HepG2 (cell line): Measurements from ENCODE around the gene KLRG1. TPM values are rescaled to one million over a fixed set of nuclear protein-coding genes. Genes with fewer than 3 reads are reported as not detected.

Experiments
- CAMTA2 ChIP-seq: sonication (generic); formaldehyde crosslinking; IDR thresholded peaks from 2 replicates; pipeline ENCODE4 v1.4.0; 2020; ENCODE audit warnings: mild to moderate bottlenecking, missing genetic modification reagents, borderline replicate concordance
- FLYWCH1 ChIP-seq: sonication (generic); formaldehyde crosslinking; IDR thresholded peaks from 2 replicates; pipeline ENCODE4 v1.8.1; 2023; ENCODE audit warnings: mild to moderate bottlenecking, missing genetic modification reagents
- HNF4G ChIP-seq, 2 experiments: sonication (generic) in 1 of 2; formaldehyde crosslinking in 1 of 2; IDR thresholded peaks; 2 replicates each; pipeline versions ENCODE4 v1.4.0 to v1.6.1; 2011 to 2020; ENCODE audit warnings: borderline replicate concordance in 2 of 2, low read depth in 2 of 2, mild to moderate bottlenecking in 2 of 2, low read length in 1 of 2, missing genetic modification reagents in 1 of 2, moderate library complexity in 1 of 2
- LBX2 ChIP-seq: sonication (generic); formaldehyde crosslinking; IDR thresholded peaks from 2 replicates; pipeline ENCODE4 v1.5.0; 2020; ENCODE audit warnings: missing genetic modification reagents, mild to moderate bottlenecking, borderline replicate concordance
- MATR3 ChIP-seq: sonication (generic); formaldehyde crosslinking; IDR thresholded peaks from 2 replicates; pipeline ENCODE4 v1.4.0; 2020; ENCODE audit warnings: missing genetic modification reagents
- NFIB ChIP-seq: sonication (generic); formaldehyde crosslinking; IDR thresholded peaks from 2 replicates; pipeline ENCODE4 v1.9.0; 2021; ENCODE audit warnings: missing genetic modification reagents, mild to moderate bottlenecking, borderline replicate concordance
- NFYB ChIP-seq: sonication (generic); formaldehyde crosslinking; IDR thresholded peaks from 2 replicates; pipeline ENCODE4 v1.4.0; 2020; ENCODE audit warnings: missing genetic modification reagents
- POLR2G ChIP-seq: fragments of 200-400 bp; formaldehyde crosslinking; IDR thresholded peaks from 2 replicates; pipeline ENCODE4 v1.6.1; 2018; ENCODE audit warnings: mild to moderate bottlenecking, low read depth, low read length, moderate library complexity
- RBM22 ChIP-seq: fragments of 200-400 bp; formaldehyde crosslinking; optimal IDR thresholded peaks from 2 replicates; pipeline ENCODE3; 2017; ENCODE audit warnings: mild to moderate bottlenecking, low read length, moderate library complexity
- RFX1 ChIP-seq: fragments of 450-650 bp; IDR thresholded peaks from 2 replicates; pipeline ENCODE4 v1.6.1; 2017
- RFXAP ChIP-seq: sonication (generic); formaldehyde crosslinking; IDR thresholded peaks from 2 replicates; pipeline ENCODE4 v1.4.0; 2020; ENCODE audit warnings: missing genetic modification reagents, borderline replicate concordance
- SMAD9 ChIP-seq: sonication (generic); formaldehyde crosslinking; IDR thresholded peaks from 2 replicates; pipeline ENCODE4 v1.5.1; 2020; ENCODE audit warnings: mild to moderate bottlenecking, missing genetic modification reagents
- SMARCC2 ChIP-seq: fragments of 450-650 bp; IDR thresholded peaks from 2 replicates; pipeline ENCODE4 v1.6.1; 2017; ENCODE audit warnings: antibody characterized with exemption, mild to moderate bottlenecking
- SMC3 ChIP-seq: IDR thresholded peaks from 2 replicates; pipeline ENCODE4 v1.6.1; 2011; ENCODE audit warnings: low read length, improper control_type of control experiment
- SOX6 ChIP-seq, 2 experiments: fragments of 450-650 bp in 1 of 2; sonication (generic) in 1 of 2; formaldehyde crosslinking in 1 of 2; IDR thresholded peaks; 2 replicates each; pipeline versions ENCODE4 v1.4.0 to v1.6.1; 2017 to 2020; ENCODE audit warnings: antibody characterized with exemption in 1 of 2, mild to moderate bottlenecking in 1 of 2, missing genetic modification reagents in 1 of 2
- U2AF1 ChIP-seq: fragments of 200-400 bp; formaldehyde crosslinking; optimal IDR thresholded peaks from 2 replicates; pipeline ENCODE3; 2017; ENCODE audit warnings: mild to moderate bottlenecking, low read depth, low read length
- ZC3H4 ChIP-seq: sonication (generic); formaldehyde crosslinking; IDR thresholded peaks from 2 replicates; pipeline ENCODE4 v1.4.0; 2020; ENCODE audit warnings: missing genetic modification reagents, borderline replicate concordance
- ZNF446 ChIP-seq: sonication (generic); formaldehyde crosslinking; IDR thresholded peaks from 2 replicates; pipeline ENCODE4 v1.5.0; 2020; ENCODE audit warnings: mild to moderate bottlenecking, missing genetic modification reagents
- ZNF576 ChIP-seq: sonication (generic); formaldehyde crosslinking; IDR thresholded peaks from 2 replicates; pipeline ENCODE4 v1.4.0; 2020; ENCODE audit warnings: mild to moderate bottlenecking, missing genetic modification reagents
- ZNF614 ChIP-seq: IDR thresholded peaks from 2 replicates; pipeline ENCODE4 v1.6.1; 2018; ENCODE audit warnings: missing biosample characterization, missing genetic modification reagents, inconsistent platforms, borderline replicate concordance
- ZNF704 ChIP-seq: sonication (generic); formaldehyde crosslinking; IDR thresholded peaks from 2 replicates; pipeline ENCODE4 v1.8.1; 2023; ENCODE audit warnings: mild to moderate bottlenecking, inconsistent platforms, moderate library complexity, missing genetic modification reagents, borderline replicate concordance
- polyA plus RNA-seq, 8 experiments: library from polyadenylated mRNA; depleted of rRNA in 3 of 8; stranded (reverse) in 7 of 8; unstranded in 1 of 8; fragments of >200 nt; fragmentation: Illumina TruSeq in 4 of 8; extraction: Trizol in 4 of 8; gene quantifications; 2 replicates each; pipeline versions ENCODE4 v1.2.1 to v1.2.3, GENCODE V29; 2011 to 2016; ENCODE audit warnings: low read depth in 4 of 8, missing spikeins in 1 of 8, mixed read lengths in 1 of 8; ENCODE audit not compliant: insufficient read depth in 1 of 8
- total RNA-seq, 5 experiments: library from RNA; depleted of rRNA; stranded (reverse); fragments of >200 nt; fragmentation: Illumina TruSeq; extraction: Trizol; gene quantifications; 2 replicates each; pipeline ENCODE4 v1.2.3, GENCODE V29; 2016; ENCODE audit warnings: low read depth in 1 of 5
- TF ChIP-seq, protein P1 (sequence below): sonication (generic); formaldehyde crosslinking; IDR thresholded peaks from 2 replicates; pipeline ENCODE4 v1.9.0; 2022; ENCODE audit warnings: missing genetic modification reagents, mild to moderate bottlenecking, borderline replicate concordance
- TF ChIP-seq, protein P2 (sequence below): sonication (generic); formaldehyde crosslinking; IDR thresholded peaks from 2 replicates; pipeline ENCODE4 v1.9.0; 2021; ENCODE audit warnings: missing genetic modification reagents, borderline replicate concordance

KLRG1 gene
- total and polyA plus RNA-seq, 2 of the 13 experiments (the other 11 are each of a cell fraction or from before 2014, with no cell fraction given), result 1.2 to 1.7 TPM

DNA sequence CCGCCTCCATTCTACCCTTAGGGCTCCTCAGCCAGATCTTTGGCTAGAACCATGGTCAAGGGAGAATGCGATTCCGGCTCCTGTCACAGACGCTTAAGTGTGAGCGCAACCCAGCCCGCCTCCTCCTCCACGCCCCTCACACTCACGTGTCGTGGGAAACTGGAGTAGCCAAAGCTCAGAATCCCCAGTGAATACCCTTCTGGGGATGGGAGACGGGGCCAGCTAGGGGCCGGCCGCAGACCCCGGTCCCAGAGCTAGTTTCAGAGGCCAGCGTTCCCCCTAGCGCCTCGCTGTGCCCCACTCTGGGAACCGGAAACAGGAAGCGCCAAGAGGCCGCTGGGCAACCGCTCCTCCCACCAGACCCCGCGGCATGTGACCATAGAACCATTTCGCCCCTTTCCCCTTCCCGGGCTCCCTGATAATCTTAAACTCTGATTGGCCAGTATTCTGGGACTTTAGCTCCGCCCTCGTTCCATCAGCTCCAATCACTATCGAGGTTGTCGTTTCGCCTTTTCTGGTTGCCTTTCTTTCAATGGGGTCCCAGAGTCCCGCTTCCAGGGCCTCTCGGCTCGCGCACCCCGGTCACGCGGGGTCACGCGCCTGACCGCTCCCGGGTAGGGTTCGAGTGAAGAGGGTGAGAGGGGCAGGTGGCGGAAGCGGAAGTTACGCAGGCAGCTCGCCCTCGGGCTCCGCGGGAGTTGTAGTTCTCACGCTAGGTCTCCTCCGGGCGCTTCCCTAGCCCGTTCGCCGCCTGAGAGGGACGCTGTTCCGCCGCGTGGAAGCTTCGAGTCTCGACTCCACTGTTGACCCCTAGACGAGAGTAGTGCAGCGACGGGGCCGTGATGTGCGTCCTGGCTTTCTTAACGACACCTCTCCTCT is 39.8 kb upstream of the KLRG1 start, which contains the start of gene M6PR (continued):
- TF ChIP-seq ZNF576 (CRISPR knock-in tag) (no peak), RFXAP (peak; percentile 95; the same call in 1 of the 2 replicates), U2AF1 (peak; percentile 58), ZC3H4 (CRISPR knock-in tag) (no peak), ZNF446 (CRISPR knock-in tag) (no peak), CAMTA2 (CRISPR knock-in tag) (0 out of 2 replicates have a peak, but pooled peaks have one; percentile 24), ZNF704 (CRISPR knock-in tag) (peak; percentile 61; the same call in 1 of the 2 replicates), SMC3 (peak; percentile 25; the same call in 1 of the 2 replicates), RFX1 (no peak), FLYWCH1 (CRISPR knock-in tag) (no peak), ZNF614 (CRISPR knock-in tag) (no peak), SMARCC2 (no peak), HNF4G (IDR thresholded peaks at IDR 0.05; ENCODE audit: borderline replicate concordance, low read depth, low read length) (no peak), HNF4G (CRISPR knock-in tag; IDR thresholded peaks at IDR 0.05; ENCODE audit: borderline replicate concordance, low read depth) (no peak), LBX2 (CRISPR knock-in tag) (peak; percentile 88; the same call in 1 of the 2 replicates), NFIB (CRISPR knock-in tag) (no peak), MATR3 (no peak), SOX6 (IDR thresholded peaks at IDR 0.05) (no peak), SOX6 (CRISPR knock-in tag; IDR thresholded peaks at IDR 0.05) (peak; percentile 71; the same call in 1 of the 2 replicates), RBM22 (no peak), SMAD9 (CRISPR knock-in tag) (no peak), NFYB (peak; percentile 72), POLR2G (peak; percentile 96)
- TF ChIP-seq, protein P1, sequence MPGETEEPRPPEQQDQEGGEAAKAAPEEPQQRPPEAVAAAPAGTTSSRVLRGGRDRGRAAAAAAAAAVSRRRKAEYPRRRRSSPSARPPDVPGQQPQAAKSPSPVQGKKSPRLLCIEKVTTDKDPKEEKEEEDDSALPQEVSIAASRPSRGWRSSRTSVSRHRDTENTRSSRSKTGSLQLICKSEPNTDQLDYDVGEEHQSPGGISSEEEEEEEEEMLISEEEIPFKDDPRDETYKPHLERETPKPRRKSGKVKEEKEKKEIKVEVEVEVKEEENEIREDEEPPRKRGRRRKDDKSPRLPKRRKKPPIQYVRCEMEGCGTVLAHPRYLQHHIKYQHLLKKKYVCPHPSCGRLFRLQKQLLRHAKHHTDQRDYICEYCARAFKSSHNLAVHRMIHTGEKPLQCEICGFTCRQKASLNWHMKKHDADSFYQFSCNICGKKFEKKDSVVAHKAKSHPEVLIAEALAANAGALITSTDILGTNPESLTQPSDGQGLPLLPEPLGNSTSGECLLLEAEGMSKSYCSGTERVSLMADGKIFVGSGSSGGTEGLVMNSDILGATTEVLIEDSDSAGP (CRISPR knock-in tag), result peak; percentile 79
- TF ChIP-seq, protein P2, sequence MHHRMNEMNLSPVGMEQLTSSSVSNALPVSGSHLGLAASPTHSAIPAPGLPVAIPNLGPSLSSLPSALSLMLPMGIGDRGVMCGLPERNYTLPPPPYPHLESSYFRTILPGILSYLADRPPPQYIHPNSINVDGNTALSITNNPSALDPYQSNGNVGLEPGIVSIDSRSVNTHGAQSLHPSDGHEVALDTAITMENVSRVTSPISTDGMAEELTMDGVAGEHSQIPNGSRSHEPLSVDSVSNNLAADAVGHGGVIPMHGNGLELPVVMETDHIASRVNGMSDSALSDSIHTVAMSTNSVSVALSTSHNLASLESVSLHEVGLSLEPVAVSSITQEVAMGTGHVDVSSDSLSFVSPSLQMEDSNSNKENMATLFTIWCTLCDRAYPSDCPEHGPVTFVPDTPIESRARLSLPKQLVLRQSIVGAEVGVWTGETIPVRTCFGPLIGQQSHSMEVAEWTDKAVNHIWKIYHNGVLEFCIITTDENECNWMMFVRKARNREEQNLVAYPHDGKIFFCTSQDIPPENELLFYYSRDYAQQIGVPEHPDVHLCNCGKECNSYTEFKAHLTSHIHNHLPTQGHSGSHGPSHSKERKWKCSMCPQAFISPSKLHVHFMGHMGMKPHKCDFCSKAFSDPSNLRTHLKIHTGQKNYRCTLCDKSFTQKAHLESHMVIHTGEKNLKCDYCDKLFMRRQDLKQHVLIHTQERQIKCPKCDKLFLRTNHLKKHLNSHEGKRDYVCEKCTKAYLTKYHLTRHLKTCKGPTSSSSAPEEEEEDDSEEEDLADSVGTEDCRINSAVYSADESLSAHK (CRISPR knock-in tag), result no peak
